ENCODE data around the gene DAPK2. TPM values are rescaled to one million over a fixed set of nuclear protein-coding genes. Genes with fewer than 3 reads are reported as not detected.

DAPK2 gene
- total RNA-seq, 1 experiment from 2014 or later = 1.4 TPM

DNA sequence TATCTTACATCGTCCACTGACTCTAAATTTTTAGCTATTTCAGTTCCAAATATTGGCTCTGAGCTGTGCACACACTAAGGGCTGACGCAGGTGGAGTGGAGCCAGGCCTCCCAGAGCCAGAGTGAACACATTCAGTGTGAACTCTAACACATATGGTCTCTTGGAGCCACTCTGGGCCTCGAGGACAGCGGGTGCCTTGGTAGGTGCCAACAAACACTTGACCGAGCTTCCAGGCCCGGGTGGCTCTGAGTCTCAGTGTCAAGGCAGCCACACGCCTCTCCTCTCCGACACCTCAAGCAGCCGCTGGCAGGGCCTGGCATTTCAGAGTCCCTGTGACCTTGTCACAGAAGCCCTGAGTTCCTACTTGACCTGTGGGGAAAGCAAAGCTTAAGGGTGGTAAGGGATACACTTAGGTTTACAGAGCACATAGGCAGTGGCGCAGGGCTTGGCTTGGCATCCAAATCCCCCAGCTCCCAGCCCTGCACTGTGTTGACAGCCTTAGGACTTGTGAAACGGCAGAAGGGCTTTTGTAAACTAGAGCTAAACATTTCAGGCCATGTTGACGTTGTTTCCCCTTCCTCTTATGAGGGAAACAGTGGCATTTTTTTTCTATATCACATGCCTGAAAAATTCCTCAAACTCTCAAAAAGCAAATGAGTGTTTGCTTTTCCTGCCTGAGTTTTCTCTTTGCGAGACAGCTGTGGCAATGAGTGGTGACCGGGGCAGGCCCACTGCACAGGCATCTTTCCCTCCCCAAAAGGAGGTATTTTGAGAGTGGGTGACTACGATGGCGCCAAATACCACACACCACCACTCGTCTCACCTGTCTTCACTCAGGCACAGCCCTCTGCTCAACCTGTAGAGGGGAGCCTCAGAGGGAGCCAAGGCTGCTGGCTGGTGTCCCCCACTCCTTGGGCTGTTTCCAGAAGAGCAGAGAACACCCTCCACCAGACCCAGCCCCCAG is 60.8 kb downstream of the DAPK2 start:
- CTCF ChIA-PET = no interaction called here

DNA sequence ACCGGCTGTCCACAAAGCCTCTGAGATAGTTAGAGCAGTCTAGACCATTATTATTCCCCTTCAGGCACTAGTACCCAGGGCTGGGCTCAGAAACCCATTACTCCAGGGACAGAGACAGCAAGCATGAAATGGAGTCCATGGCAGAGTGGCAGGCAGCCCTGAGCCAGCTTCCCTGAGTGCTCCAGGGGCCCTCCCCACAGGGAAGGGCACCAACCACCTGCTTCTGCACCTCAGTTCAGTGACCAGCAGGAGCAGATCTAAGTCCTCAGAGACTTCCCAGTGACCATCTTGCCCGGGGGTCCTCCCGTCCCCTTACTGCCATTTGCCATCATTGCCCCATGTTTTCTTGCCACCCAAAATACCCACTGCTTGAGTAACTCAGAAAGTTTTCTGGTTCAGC is 62.0 kb downstream of the DAPK2 start:
- no peak overlapping the region for H2AFZ ChIP-seq (ENCODE audit: low read length)
- no TSS peak for BruUV-seq (replicated peaks)
- H3K4me1 ChIP-seq (ENCODE audit: insufficient read depth, low read length) = no peaks in the 10 kb centered on the region
- H3K27ac ChIP-seq (ENCODE audit: low read length) = no peak overlapping the region
- TF ChIP-seq EZH2phosphoT487 (IDR thresholded peaks at IDR 0.05; ENCODE audit: borderline replicate concordance, low read length) (no peak), EZH2 (IDR thresholded peaks at IDR 0.05; ENCODE audit: low read length, unreplicated experiment) (no peak)
- TF ChIP-seq, protein P1, sequence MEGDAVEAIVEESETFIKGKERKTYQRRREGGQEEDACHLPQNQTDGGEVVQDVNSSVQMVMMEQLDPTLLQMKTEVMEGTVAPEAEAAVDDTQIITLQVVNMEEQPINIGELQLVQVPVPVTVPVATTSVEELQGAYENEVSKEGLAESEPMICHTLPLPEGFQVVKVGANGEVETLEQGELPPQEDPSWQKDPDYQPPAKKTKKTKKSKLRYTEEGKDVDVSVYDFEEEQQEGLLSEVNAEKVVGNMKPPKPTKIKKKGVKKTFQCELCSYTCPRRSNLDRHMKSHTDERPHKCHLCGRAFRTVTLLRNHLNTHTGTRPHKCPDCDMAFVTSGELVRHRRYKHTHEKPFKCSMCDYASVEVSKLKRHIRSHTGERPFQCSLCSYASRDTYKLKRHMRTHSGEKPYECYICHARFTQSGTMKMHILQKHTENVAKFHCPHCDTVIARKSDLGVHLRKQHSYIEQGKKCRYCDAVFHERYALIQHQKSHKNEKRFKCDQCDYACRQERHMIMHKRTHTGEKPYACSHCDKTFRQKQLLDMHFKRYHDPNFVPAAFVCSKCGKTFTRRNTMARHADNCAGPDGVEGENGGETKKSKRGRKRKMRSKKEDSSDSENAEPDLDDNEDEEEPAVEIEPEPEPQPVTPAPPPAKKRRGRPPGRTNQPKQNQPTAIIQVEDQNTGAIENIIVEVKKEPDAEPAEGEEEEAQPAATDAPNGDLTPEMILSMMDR (conservative IDR thresholded peaks at IDR 0.05; ENCODE audit: low read depth, low read length) = no peak
- no peaks in the 10 kb centered on the region for H3K9me3 ChIP-seq (ENCODE audit: low read length)
- POLR2A ChIA-PET (ENCODE audit: unreplicated experiment) = no interaction called here
- H3K36me3 ChIP-seq (ENCODE audit: low read depth, low read length) = no peaks in the 10 kb centered on the region
- no peak overlapping the region for H3K9ac ChIP-seq (ENCODE audit: low read length)
- DNase-seq (no peak), ATAC-seq (no peak)
- H3K27me3 ChIP-seq (ENCODE audit: low read length) = no peaks in the 10 kb centered on the region
- CTCF ChIA-PET = no interaction called here
- H3K4me2 ChIP-seq (ENCODE audit: low read length) = no peak overlapping the region
- no peaks in the 10 kb centered on the region for H3K9me2 ChIP-seq (replicated peaks; ENCODE audit: low read length)
- H4K20me1 ChIP-seq (ENCODE audit: low read length) = no peaks in the 10 kb centered on the region
- no peaks in the 10 kb centered on the region for H3K79me2 ChIP-seq (ENCODE audit: low read length)
- H3F3A ChIP-seq (ENCODE audit: low read length, unreplicated experiment) = no peaks in the 10 kb centered on the region
- intact Hi-C loops (cut with micrococcal nuclease) = loop anchor here (1.0 kb wide), 1 partner anchor 15 kb away; no protein-coding TSS in a partner anchor
- H3K4me3 ChIP-seq (ENCODE audit: low read length) = no peak overlapping the region

More for the DNA sequence above, 60.8 kb downstream of the DAPK2 start:
- Histone ChIP-seq H3K4me2 (ENCODE audit: low read length) (no peak overlapping the region), H3K9me2 (replicated peaks; ENCODE audit: low read length) (no peaks in the 10 kb centered on the region), H4K20me1 (ENCODE audit: low read length) (no peaks in the 10 kb centered on the region), H3K9me3 (ENCODE audit: low read length) (no peaks in the 10 kb centered on the region), H3K27ac (ENCODE audit: low read length) (no peak overlapping the region), H3K4me3 (ENCODE audit: low read length) (no peak overlapping the region), H2AFZ (ENCODE audit: low read length) (no peak overlapping the region), H3F3A (ENCODE audit: low read length, unreplicated experiment) (no peaks in the 10 kb centered on the region), H3K4me1 (ENCODE audit: insufficient read depth, low read length) (no peaks in the 10 kb centered on the region), H3K36me3 (ENCODE audit: low read depth, low read length) (no peaks in the 10 kb centered on the region), H3K9ac (ENCODE audit: low read length) (no peak overlapping the region), H3K27me3 (ENCODE audit: low read length) (no peaks in the 10 kb centered on the region), H3K79me2 (ENCODE audit: low read length) (no peaks in the 10 kb centered on the region)
- ATAC-seq (no peak), DNase-seq (no peak)
- TF ChIP-seq EZH2phosphoT487 (IDR thresholded peaks at IDR 0.05; ENCODE audit: borderline replicate concordance, low read length) = no peak
- TF ChIP-seq EZH2 (IDR thresholded peaks at IDR 0.05; ENCODE audit: low read length, unreplicated experiment) = no peak
- TF ChIP-seq, protein P1 (conservative IDR thresholded peaks at IDR 0.05; ENCODE audit: low read depth, low read length) = no peak
- POLR2A ChIA-PET (ENCODE audit: unreplicated experiment) = no interaction called here
- BruUV-seq (replicated peaks) = no TSS peak
- intact Hi-C loops (cut with micrococcal nuclease) = no loop called here
